Measurements from ENCODE around the gene NEDD4L.

The NEDD4L gene

DNA sequence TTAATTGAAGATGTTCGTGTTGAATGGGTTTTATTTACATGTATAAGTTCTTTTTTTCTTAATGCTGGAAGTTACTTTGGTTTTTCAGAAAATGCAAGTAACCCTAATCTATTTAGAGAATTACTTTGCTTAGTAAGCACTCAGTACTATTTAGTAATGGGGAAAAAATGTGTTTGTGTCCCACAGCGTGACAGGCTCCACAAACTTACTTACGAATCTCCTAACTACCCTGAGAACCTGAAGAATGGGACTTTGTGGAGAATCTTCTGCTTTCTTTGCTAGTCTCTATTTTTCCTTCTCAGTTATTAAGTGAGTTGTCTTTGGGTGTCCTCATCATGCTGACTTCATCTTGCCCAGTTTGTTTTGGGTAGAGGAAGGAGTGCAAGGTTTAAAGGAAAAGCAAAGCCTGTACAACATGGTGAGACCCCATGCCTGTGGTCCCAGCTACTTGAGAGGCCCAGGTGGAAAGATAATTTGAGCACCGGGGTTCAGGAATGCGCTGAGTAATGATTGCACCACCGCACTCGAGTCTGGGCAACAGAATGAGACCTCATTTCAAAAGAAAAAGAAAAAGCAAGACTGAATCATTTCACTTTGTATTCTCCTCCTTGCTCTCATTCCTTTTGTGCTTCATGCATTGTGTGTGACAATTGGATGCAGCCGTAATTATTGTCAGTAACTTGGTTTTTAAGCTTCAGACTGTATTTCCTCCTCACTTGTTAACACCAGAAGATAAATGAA, 10.2 kb downstream of the NEDD4L start:
- DNase-seq (ENCODE audit: low spot score): no peak

DNA sequence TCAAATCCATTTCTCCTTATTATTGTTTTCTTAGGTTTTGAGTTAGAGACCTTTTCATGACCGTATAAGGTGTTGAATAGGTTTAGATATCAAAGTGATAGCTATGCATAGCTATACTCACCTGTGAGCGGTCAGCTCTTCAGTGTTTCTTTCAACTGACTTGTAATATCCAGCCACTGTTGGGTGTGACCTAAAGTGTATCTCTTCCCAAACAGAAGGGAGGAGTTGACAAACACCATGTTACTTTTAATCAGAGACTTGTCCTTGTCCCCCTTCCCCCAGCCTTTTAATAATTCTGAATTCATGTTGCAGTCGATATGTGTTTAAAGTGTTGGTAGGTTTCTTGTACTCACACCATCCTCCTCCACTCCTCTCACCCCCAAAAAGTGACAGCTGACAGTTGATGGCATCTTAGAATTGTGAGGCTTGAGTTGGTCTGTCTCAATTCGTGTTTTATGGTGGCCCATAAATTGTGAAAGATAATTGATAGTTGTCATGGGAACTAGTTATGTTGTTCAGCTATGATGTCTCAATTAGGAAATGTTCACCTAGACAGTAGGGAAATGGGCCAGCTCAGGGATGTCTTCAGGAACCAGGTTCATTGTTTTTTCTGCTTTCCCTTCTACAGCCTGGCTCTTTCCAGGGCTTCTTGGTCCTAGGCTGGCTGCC, 12.0 kb downstream of the NEDD4L start:
- no peak for DNase-seq (ENCODE audit: low spot score)

DNA sequence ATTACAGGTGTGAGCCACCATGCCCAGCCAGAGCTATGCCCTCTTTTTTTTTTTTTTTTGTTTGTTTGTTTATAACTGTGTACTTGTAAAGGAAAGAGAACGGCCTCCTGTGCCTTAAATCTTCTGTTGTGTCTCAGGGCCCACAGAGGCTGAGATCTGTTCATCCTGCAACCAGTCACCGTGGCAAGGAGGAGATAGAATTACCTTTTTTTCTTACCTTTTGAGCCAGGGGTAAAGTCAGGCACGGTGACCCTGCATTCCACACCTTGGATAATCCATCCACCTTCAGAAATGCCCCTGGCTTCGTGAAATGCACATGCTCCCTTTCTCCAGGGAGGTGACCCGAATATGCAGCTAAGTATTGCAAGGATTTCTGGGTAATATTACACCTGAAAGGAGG, 12.8 kb downstream of the NEDD4L start:
- DNase-seq (ENCODE audit: low spot score): no peak

DNA sequence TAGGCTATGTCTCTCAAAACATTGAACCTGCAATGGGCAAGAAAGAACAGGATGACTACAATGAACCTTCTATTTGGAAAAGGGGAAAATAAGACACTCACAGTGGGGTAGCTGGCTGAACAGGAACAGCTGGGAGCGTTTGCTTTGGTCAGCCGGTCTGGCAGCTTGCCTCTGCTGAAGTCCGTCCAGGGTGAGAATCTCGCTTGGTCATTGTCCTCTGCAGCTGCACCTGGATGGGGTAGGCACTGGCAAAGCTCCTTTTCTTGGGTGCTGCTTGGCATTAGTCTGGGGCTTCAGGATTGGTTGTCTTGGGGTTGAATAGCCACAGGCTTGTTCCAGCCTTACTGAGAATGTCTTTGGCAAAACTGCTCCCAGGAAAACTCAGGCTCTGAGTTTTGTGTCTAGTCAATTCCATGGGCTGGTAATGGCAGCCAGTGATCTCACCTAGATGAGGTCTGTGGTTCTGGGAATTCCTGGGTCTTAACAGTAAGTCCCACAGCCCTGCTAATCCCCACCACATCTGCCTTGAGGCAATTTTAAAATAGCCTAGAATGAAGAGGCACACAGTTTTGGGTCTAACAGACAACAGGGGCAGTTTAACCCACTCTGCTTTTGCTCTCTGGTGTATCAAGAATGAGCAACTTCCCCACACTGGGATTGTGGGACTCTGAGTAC, 13.4 kb downstream of the NEDD4L start:
- peak; percentile 57 for DNase-seq (ENCODE audit: low spot score)

DNA sequence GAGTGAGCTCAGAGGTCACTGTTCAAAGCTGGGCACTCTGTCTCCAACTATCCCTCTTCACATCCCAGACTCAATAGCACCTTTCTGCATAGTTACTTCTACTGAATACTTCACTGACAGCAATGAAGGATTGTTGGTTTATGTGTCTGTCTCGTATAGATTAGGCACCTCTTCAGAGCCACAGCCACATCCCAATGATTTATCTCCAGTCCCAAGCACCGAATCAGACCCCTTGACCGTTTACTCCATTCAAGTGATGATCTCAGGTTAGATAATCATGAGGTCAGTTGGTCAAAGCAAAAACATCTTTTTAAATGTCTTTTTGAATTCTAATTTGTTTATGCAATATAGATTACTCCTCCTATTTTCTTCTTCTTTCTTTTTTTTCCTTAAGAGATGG, 14.7 kb downstream of the NEDD4L start:
- DNase-seq (ENCODE audit: low spot score): no peak

DNA sequence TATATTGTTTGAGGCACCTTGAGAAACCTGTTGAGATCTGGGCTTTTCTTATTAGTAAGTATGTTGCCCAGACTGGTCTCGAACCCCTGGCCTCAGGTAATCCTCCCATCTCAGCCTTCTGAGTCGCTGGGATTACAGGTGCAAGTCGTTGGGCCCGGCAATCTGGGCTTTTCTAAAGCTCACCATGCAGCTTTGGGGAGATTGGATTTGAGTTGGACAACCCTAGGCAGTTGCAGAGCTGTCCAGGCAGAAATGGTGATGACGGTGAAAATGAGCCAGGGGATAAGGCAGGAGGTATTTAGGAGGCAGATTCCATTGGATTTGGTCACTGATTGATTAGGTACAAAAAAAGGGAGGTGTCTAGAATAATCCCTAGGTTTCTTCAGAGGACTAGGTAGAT, 16.2 kb downstream of the NEDD4L start:
- no peak for DNase-seq (ENCODE audit: low spot score)

DNA sequence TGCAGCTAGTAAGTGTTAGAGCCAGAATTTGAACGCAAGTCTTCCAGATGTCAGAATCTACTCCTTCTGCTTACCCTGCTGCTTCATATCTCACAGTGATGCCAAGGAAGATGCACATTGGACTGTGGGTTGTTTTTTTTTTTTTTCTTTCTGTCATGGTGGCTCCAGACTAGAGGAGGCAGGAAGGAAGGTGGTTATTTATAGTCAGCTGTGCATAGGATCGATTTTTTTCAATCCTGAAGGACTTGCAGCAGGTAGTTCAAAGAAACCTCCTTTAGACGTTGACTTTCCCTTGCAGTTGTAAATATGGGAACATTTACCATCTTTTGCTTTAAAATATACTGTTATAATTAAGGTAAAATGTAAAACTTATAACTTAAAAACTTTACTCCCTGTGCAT, 17.3 kb downstream of the NEDD4L start:
- DNase-seq (ENCODE audit: low spot score): no peak

DNA sequence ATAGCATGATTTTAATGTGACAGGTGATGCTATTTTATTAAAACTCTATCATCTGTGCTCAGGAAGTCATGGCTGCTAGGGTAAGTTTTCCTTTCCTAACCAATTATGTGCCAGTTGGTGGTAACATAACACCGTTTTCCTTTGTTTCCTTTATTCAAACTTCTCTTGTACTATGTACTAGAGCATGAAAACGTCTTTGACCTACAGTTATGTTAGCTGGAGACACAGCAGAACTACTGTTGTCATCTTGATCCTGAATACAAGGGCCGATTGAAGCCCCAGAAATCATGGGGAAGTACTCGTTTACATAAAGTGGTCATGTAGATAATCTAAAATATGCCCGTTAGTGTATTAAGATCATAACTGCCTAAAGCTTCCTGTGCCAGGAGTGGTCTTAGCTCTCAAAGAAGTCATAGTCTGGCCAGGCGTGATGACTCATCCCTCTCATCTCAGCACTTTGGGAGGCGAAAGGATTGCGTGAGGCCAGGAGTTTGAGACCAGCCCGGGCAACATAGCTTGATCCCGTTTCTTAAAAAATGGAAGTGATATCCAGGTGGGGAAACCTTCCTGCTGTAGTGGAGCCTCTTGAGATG, 20.5 kb downstream of the NEDD4L start:
- no peak for DNase-seq (ENCODE audit: low spot score)

DNA sequence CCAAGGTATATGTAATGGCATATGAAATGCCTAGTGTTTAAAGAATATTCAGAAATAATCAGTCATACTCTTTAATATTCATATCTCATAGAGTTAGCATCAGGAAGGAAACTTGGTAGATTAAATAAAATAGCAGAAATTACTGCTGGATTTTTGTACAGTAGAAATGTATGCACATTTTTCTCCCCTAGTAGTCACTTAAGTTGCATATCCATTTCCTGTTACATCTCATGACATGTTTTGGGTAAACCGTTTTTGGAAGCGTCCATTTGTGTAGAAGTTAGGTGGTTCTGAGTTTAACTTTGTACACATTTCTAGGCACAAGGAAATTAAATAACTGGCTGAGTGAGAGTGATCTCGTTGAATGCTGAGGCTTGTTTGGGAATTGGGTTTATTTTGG, 21.9 kb downstream of the NEDD4L start:
- no peak for DNase-seq (ENCODE audit: low spot score)

DNA sequence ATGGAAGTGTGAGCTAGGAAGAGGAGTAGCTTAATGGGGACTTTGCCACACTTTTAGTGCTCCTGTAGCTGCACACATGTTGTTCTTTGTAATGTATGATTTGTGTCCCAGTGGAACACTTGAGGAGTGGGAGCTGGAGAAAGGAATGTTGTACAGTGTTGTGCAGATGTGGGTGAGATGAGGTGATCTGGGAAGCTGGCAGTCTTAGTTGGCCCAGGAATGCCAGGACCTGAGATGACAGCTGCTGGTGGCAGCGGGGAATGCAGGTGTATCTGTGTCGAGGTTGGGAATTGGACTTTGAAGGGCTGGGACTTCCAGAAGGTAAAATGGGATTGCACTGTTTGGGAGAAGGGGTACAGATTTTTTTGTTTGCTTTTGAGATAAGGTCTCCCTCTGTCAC, 23.6 kb downstream of the NEDD4L start:
- no peak for DNase-seq (ENCODE audit: low spot score)

DNA sequence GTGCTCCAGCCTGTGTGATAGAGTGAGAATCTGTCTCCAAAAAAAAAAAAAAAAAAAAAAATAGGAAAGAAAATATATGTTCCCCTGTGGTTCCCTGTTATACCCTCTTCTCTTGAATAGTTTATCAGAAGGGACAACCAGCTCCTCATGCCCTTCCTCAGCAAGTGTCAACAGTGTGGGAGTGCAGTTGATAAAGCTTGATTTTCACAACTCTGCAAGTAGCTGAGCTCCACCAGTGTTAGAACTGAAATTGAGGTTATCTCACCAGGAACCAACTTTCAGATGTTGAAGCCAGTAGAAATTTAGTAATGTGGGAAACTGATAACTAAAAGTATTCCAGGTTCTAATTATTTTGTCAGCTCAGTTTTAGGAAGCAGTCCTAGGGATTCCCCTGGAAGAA, 25.1 kb downstream of the NEDD4L start:
- no peak for DNase-seq (ENCODE audit: low spot score)

DNA sequence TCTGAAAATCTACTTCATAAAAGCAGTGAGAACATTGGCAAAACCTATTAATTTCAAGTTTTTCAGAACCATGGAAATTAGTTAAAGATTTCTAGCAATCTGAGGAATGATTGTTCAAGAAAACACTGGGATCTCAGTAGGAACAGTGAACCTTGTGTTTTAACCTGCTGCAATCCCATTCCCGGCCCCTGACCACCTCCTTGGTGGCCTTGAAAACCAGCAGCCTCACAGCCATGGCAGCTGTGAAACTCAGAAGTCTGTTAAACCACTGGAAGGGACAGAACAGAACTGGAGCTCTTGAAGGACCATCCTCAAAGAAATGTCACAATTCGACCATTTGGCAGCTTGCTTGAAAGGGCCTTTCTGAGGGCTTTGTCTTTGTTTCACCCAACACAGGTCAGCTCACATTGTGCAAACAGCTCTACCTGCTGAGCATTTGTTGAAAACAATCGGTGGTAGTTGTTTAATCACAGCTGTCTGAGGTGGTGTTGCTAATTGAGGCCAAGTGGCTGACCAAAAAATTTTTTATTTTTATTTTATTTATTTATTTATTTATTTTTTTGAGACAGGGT, 25.8 kb downstream of the NEDD4L start:
- no peak for DNase-seq (ENCODE audit: low spot score)

DNA sequence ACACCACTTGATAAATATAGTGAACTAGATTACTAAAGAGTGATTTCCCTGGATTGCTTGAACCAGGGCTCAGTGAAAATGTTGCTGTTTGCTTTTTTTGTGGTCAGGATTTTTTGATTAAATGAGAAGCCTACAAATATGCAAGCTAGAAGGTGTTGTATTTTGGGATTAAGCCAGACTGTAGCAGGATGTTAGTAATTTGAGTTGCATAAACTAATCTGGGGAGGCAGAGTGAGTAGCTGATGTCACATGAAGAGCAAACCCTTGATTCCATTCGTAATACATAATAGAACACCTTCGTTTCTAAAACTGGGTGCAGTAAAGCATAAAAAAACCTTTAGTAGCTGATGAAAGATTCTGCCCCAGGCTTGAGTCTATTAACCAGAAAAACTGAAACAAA, 32.0 kb downstream of the NEDD4L start:
- no peak for DNase-seq (ENCODE audit: low spot score)

DNA sequence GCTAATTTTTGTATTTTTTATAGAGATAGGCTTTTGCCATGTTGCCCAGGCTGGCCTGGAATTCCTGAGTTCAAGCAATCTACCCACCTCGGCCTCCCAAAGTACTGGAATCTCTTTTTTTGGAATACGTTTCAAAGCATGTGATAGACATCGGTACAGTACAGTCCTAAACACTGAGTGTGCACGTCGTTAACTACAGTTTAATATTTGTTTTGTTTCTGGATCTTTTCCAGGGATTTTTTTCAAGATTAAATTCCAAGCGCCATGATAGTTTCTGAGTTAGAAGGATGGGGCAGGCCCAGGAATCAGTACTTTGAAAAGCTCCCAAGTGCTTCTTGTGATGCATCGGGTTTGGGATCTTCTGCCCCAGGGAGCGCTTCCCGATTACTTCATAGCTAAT, 33.3 kb downstream of the NEDD4L start:
- no peak for DNase-seq (ENCODE audit: low spot score)

DNA sequence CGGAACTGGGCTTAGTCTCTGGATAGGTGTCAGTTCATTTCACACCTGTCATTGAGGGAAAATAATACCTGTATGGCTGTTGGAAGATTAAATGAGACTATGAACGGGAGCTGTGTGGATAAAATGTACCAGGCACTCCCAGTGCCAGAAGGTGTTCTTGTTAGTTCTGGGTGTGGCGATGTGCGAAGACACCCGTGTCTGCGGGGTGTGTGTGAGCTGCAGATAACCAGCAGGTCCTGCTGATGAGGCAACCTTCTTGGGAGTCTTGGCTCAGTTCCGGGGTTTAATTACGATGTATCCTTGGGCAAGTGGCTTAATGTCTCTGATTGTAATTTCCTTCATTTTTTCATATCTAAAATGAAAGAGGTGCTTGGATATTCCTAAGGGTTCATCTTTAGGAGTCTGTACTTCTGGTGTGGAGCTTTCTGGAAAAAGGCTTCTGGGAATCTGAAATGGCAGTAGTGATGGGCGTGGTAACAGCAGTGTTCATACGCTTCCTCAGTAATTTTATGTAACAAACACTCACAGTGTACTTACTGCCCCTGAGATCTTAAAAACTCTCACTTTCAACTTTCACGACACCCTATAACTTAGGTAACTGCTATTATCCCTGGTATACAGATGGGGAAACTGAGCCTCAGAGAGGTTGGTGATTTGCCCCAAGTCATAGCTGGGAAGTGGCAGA, 35.0 kb downstream of the NEDD4L start:
- DNase-seq (ENCODE audit: low spot score): no peak

DNA sequence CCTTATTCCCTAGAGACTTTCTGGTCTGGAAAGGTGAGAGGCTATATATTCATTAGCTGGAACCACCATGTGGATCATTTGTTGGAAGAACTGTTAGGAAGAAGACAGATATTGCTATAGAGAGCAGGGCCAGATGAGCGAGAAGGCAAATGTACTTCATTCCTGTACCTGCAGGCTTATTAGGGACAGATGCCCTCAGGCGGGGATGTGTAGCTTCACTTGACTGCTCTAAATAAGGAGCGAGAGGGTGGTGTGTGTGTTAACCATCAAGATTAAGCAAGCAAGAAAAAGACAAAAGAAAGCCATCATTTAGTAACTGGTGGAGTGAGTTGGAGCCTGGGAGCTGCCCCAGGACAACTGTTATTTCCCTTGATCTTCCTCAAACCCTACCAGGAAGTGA, 36.4 kb downstream of the NEDD4L start:
- no peak for DNase-seq (ENCODE audit: low spot score)

DNA sequence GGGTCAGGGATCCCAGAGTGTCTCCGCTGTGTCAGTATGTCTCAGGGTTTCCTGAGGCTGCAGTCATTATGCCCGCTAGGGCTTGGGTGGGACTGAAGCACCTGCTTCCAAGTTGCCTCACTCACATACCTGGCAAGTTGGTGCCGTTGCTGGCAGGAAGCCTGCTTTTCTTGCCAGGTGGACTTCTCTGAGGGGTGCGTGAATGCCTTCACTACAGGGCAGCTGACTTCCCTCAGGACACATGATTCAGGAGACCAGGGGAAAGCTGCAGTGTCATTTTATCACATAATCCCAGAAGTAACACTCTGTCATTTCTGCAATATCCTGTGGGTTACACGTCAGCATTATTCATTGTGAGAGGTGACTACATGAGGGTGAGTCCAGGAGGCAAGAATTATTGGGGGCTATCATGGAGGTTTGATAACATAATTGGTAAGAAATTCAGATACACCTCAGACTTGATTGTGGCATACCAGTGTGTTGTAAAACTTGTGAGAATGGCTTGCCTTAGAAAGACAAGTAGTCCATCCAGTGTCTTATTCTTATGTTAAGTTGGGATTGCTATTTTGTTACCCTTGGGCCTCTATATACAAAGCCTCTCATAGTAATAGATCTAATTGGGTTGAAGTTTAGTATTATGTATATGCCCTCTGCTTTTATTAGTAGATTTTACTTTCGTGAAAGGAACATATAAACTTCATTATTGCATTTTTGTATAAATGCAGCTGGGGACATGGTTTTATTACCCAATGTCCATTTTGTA, 44.1 kb downstream of the NEDD4L start:
- DNase-seq (ENCODE audit: low spot score): no peak

DNA sequence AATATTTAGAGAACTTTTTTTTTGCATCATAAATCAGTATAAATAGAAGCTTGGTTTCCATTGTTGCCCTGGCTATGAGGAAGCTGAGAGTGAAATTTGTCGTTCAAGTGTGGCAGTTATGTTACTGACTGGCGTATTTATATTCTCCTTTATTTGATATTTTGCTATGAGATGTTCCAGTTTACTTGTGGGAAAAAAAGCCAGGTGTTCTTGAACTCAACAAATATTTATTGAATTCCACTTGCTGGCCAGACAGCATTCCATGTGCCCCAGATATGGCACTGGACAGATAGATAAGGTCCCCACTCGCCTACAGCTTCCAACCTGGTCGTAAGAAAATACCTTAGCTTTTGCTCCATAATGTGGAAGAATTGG, 44.7 kb downstream of the NEDD4L start:
- no peak for DNase-seq (ENCODE audit: low spot score)

DNA sequence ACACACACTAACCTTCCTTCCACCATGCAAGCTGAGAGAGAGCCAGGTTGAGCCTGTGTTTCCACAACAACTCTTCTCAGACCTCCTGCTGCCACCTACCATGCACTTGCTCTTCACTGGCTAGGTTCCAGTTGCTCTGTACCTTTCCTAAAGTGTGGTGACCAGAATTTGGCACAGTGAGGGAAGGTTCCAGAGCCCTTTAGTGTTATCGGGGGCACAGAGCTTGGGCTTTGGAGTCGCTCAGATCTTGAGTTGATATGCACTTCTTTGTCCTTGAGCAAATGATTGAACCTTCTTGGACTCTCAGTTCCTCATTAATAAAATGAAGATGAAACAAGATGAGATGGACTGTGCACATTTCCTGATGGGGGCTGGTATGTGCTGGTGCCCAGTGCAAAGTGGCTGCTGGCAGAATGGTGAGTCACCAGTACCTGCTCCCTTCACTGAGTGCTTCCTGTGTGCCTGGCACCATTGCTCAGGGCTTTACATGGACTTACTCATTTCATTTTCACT, 47.1 kb downstream of the NEDD4L start:
- DNase-seq (ENCODE audit: low spot score): no peak

DNA sequence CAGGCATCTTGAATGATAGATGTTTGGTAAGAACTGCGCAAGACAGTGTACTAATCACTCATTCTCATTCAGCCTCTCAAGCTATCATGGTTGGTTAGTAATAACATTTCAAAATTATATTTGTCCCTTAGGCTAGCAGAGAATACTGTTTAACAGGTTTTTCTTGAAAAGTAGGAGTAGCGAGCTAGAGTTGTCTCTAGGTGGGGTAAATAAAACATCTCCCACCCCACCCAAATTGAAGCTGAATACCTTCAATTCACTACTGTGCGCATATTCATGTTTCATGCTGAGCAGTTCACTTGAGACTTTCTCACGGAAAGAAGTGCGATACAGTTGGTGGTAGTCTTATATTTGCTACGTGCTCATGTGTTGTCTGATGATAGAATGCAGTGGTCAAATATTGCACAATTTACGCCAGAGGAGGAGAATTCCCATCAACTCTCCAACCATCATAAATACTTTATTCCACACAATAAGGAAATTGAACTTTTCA, 49.3 kb downstream of the NEDD4L start:
- DNase-seq (ENCODE audit: low spot score): no peak

DNA sequence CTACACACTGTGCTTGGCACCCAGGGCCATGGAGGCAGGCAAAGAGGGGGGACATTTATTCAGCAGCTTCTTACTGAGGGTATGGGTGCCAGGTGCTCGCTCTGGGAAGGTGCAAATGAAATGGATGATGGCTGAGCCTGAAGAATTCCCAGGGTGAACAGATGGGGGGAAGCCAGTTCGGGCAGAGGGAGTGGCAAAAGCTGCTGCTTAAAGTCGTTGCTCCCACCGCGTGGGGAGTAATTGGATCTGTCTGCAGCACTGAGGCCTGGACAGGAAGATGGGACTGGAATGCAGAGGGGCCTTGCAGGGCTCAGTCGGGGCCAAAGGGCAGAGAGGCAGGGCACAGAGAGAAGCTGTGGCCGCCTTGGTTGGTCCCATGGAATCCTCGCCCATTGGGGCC, 51.2 kb downstream of the NEDD4L start:
- DNase-seq (ENCODE audit: low spot score): no peak
